Heart left ventricle (tissue), 16 donors: Measurements from ENCODE around the gene USP46. TPM values are rescaled to one million over a fixed set of nuclear protein-coding genes. Genes with fewer than 3 reads are reported as not detected.

Experiments
- ATAC-seq, 4 donors: fragments of 200-7000 bp; cut with Tn5 transposase; one replicate each; pipeline ENCODE4 v1.9.1; 2020 to 2022; ENCODE audit warnings: moderate library complexity in 4 of 4, mild to moderate bottlenecking in 3 of 4, moderate number of reproducible peaks in 1 of 4
- DNase-seq, 5 donors: peaks; one replicate each; pipeline ENCODE4 v3.0.0-alpha.2; 2020
- H3K27ac ChIP-seq, 12 donors: fragments of 200-600 bp; sonication (generic) in 4 of 12; one replicate each; pipeline versions ENCODE4 v1.5.0 to v1.8.0; 2016 to 2022; ENCODE audit warnings: mild to moderate bottlenecking in 2 of 12
- H3K27me3 ChIP-seq, 9 donors: fragments of 200-600 bp; sonication (generic) in 2 of 9; one replicate each; pipeline versions ENCODE4 v1.5.1 to v1.8.0; 2016 to 2022; ENCODE audit warnings: mild to moderate bottlenecking in 3 of 9
- H3K36me3 ChIP-seq, 9 donors: fragments of 200-600 bp; sonication (generic) in 2 of 9; one replicate each; pipeline versions ENCODE4 v1.5.0 to v1.8.0; 2018 to 2022; ENCODE audit warnings: mild to moderate bottlenecking in 2 of 9
- H3K4me1 ChIP-seq, 12 donors: fragments of 200-600 bp; sonication (generic) in 4 of 12; one replicate each; pipeline versions ENCODE4 v1.5.0 to v1.8.0; 2016 to 2022; ENCODE audit warnings: mild to moderate bottlenecking in 3 of 12
- H3K4me3 ChIP-seq, 12 donors: fragments of 200-600 bp; sonication (generic) in 4 of 12; one replicate each; pipeline versions ENCODE4 v1.5.0 to v1.8.0; 2017 to 2022; ENCODE audit warnings: mild to moderate bottlenecking in 9 of 12, moderate library complexity in 4 of 12
- H3K9me3 ChIP-seq, 12 donors: fragments of 200-600 bp; sonication (generic) in 4 of 12; one replicate each; pipeline versions ENCODE4 v1.5.0 to v1.8.0; 2016 to 2022; ENCODE audit warnings: mild to moderate bottlenecking in 1 of 12
- POLR2A ChIP-seq, 2 donors: fragments of 450-650 bp; IDR thresholded peaks; one replicate each; pipeline ENCODE4 v1.6.1; 2017; ENCODE audit warnings: antibody characterized with exemption in 2 of 2, mild to moderate bottlenecking in 2 of 2, moderate library complexity in 2 of 2
- WGBS, 4 donors: extraction: QIAGEN DNeasy Blood & Tissue Kit in 2 of 4; methylation state at CpG; one replicate each; pipeline versions ENCODE4 v1.1.5 to v1.1.7; 2013 to 2018; 5-methylcytosine and 5-hydroxymethylcytosine counted together
- intact Hi-C, 10 donors: fragments of 100-400 bp; cut with DNase I; formaldehyde crosslinking; loops; one replicate each; pipeline versions ENCODE4 v1.11.1 to v1.14.2; 2022
- polyA plus RNA-seq, 2 donors: library from polyadenylated mRNA; stranded (reverse); fragments of 200-250 nt; gene quantifications; one replicate each; pipeline ENCODE4 v1.2.3, GENCODE V29; 2013
- total RNA-seq, 9 donors: library from RNA; depleted of rRNA in 2 of 9; stranded (reverse); fragments of >200 nt in 2 of 9; fragmentation: NEBNext Ultra II Directional in 3 of 9; extraction: Animal tissue kit (Norgen Biotek cat#: 25700) in 3 of 9; gene quantifications; one replicate each; pipeline versions ENCODE4 v1.1.0 to v1.2.4, GENCODE V29; 2016 to 2023
- TF ChIP-seq, protein P1 (sequence below), 12 donors: fragments of 200-600 bp; sonication (generic) in 4 of 12; IDR thresholded peaks; one replicate each; pipeline versions ENCODE4 v1.5.0 to v1.8.0; 2018 to 2022; ENCODE audit warnings: antibody characterized with exemption in 12 of 12, mild to moderate bottlenecking in 5 of 12
- donor health status: ischemic (EF 13 %, LVEDD 7.1; RV severe dilation, severe dysfunction).
- donor health status: healthy with polysubstance abuse.
- donor health status: DM: no; HTN: yes; CAD: no.
- donor health status: DM: no; HTN: no; CAD: no.
- donor health status: ischemic (EF 25% LVEDD 6.9; RV normal size, moderate dysfunction).
- donor health status: ischemic (EF 25% LVEDD 5.7; RV mildly dilated, moderate dysfunction).
- donor health status: healthy.
- donor health status: DM: yes; HTN: yes; CAD: no.
- donor health status: ischemic (EF 35%, LVEDD 5.7; RV mildly dilated, moderate dysfunction).
- donor health status: nonischemic (EF 11% LVEDD 7.7; RV severe dilation, severe dysfunction).
- donor health status: DM: yes; HTN: yes; CAD: no.
- donor health status: PGD.
- donor health status: ischemic (EF 29% LVEDD 5.4; RV normal size, mild dysfunction).
- donor health status: nonischemic (EF 23%, LVEDD 6.1; RV moderate dilation, normal function).

The USP46 gene
- total and polyA plus RNA-seq, 11 donors = 6.1 to 111 (median 62.9) TPM

DNA sequence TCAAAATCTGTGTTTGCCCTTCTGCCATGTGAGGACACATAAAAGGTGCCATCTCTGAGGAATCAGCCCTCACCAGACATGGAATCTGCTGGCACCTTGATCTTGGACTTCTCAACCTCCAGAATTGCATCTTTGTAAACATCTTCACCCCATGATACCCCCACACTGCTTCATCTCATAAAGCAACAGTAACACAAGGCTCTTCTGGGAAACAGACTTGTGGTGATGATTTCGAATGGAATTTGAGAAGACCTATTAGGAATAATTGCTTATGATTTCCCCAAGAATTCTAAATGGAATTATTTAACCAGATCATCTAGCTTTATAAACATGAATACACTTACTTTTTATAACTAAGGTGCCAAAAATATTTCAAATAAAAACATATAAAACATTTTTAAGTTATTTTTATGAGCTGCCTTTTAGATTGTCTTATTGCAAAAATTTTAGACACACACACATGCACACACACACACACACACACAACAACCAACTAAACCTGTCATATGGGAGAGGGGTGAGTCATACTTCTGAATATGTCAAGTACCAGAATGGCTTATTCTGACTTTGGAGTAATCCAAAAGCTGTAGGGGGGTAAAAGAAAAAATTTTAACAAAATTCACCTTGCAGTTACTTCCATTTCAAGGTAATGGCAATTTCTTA, 82.0 kb downstream of the USP46 start:
- WGBS, 4 donors = 78 to 89% (median 85%) methylated on average over 1 of the region's 1 CpG

GRCh38 chr4:52576326-52576725, 82.8 kb downstream of the USP46 start:
- WGBS, 4 donors = 89 to 94% (median 93%) methylated on average over 7 of the region's 7 CpGs
- intact Hi-C loops = no loop called here
- Histone ChIP-seq H3K4me1 (peaks cover 0 to 12% (median 0%) of the 10 kb centered on the region in 12 donors), H3K27ac (no peak overlapping the region), H3K36me3 (no peaks in the 10 kb centered on the region), H3K4me3 (no peak overlapping the region), H3K27me3 (no peaks in the 10 kb centered on the region), H3K9me3 (no peaks in the 10 kb centered on the region)
- no peak for TF ChIP-seq POLR2A (IDR thresholded peaks at IDR 0.05)
- TF ChIP-seq, protein P1, sequence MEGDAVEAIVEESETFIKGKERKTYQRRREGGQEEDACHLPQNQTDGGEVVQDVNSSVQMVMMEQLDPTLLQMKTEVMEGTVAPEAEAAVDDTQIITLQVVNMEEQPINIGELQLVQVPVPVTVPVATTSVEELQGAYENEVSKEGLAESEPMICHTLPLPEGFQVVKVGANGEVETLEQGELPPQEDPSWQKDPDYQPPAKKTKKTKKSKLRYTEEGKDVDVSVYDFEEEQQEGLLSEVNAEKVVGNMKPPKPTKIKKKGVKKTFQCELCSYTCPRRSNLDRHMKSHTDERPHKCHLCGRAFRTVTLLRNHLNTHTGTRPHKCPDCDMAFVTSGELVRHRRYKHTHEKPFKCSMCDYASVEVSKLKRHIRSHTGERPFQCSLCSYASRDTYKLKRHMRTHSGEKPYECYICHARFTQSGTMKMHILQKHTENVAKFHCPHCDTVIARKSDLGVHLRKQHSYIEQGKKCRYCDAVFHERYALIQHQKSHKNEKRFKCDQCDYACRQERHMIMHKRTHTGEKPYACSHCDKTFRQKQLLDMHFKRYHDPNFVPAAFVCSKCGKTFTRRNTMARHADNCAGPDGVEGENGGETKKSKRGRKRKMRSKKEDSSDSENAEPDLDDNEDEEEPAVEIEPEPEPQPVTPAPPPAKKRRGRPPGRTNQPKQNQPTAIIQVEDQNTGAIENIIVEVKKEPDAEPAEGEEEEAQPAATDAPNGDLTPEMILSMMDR (IDR thresholded peaks at IDR 0.05) = no peak
- DNase-seq (no peak), ATAC-seq (no peak)

More for the DNA sequence above, 82.0 kb downstream of the USP46 start:
- Histone ChIP-seq H3K27me3 (no peaks in the 10 kb centered on the region), H3K9me3 (no peaks in the 10 kb centered on the region), H3K36me3 (no peaks in the 10 kb centered on the region), H3K4me3 (no peak overlapping the region), H3K27ac (peak overlapping the region in 1 of 12 donors; percentile 10), H3K4me1 (peaks cover 0 to 12% (median 0%) of the 10 kb centered on the region in 12 donors)
- TF ChIP-seq POLR2A (IDR thresholded peaks at IDR 0.05) = no peak
- TF ChIP-seq, protein P1 (IDR thresholded peaks at IDR 0.05) = no peak
- ATAC-seq = peak in 2 of 4 donors; percentile 39 to 67
- intact Hi-C loops = no loop called here
- DNase-seq = no peak

GRCh38 chr4:52575406-52575805, 83.7 kb downstream of the USP46 start:
- intact Hi-C loops = no loop called here
- DNase-seq (no peak), ATAC-seq (no peak)
- Histone ChIP-seq H3K27me3 (no peaks in the 10 kb centered on the region), H3K27ac (no peak overlapping the region), H3K4me1 (peaks cover 0 to 12% (median 0%) of the 10 kb centered on the region in 12 donors), H3K36me3 (no peaks in the 10 kb centered on the region), H3K4me3 (no peak overlapping the region), H3K9me3 (no peaks in the 10 kb centered on the region)
- TF ChIP-seq, protein P1 (IDR thresholded peaks at IDR 0.05) = no peak
- TF ChIP-seq POLR2A (IDR thresholded peaks at IDR 0.05) = no peak
- 95 to 100% (median 97%) methylated on average over 1 of the region's 1 CpG for WGBS, 4 donors

DNA sequence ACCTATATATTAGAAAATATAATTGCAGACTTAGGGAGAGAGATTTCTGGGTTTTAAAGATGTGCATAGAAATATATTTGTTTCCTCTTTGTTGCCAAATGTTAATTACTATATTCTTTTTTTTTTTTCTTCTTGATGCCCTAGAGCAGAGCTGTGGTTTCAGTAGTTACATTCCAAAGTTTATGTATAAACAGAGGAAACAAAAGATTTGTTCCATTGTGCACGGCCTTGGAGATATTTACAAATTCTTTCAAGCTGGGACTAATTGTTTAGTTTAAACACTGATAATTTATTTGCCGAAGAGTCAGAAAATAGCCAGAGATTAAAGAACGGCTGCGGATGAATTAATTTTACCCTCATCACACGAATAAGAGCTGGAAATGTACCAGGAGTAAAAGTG, 85.1 kb downstream of the USP46 start:
- H3K36me3 ChIP-seq = no peaks in the 10 kb centered on the region
- H3K27ac ChIP-seq = no peak overlapping the region
- ATAC-seq = no peak
- no peaks in the 10 kb centered on the region for H3K27me3 ChIP-seq
- intact Hi-C loops = no loop called here
- no peak for TF ChIP-seq POLR2A (IDR thresholded peaks at IDR 0.05)
- TF ChIP-seq, protein P1 (IDR thresholded peaks at IDR 0.05) = no peak
- H3K4me3 ChIP-seq = no peak overlapping the region
- WGBS, 4 donors = 59 to 72% (median 61%) methylated on average over 5 of the region's 5 CpGs
- DNase-seq = no peak
- peaks cover 0 to 12% (median 0%) of the 10 kb centered on the region in 12 donors for H3K4me1 ChIP-seq
- H3K9me3 ChIP-seq = no peaks in the 10 kb centered on the region
